ENCODE measurements around the gene PCSK6. TPM values are rescaled to one million over a fixed set of nuclear protein-coding genes. Genes with fewer than 3 reads are reported as not detected.
"Not testable (repeated sequence)": the region's sequence is repeated elsewhere in the genome, so short reads cannot be mapped to it uniquely, and the experiment has no call there.

PCSK6 gene
- total and polyA plus RNA-seq, 9 donors = 3.8 to 26.0 (median 13.0) TPM

DNA sequence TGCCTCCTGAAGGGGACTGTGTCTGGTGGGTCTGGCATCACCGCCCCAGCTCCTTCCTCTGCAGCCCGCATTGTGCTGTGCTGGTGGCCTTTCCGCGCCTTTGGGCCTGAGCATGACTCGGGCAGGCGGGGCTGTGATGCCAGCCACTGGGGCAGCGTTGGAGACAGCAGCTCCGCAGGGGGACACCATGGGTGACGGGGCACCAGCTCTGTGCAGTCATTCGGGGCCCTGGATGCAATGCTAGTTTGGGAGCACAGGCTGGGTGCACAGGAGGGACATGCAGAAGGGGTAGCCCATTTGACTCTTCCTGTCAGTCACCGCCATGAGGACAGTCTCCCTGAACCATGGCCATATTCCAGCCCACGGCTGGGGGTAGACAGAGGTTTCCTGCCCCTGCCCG, 110.6 kb downstream of the PCSK6 start:
- WGBS, 3 donors = 96 to 98% (median 97%) methylated on average over 13 of the region's 13 CpGs
- H3K4me3 ChIP-seq = no peak overlapping the region
- intact Hi-C loops (cut with DNase I) = no loop called here
- H3K27ac ChIP-seq = no peak overlapping the region
- no peaks in the 10 kb centered on the region for H3K4me1 ChIP-seq (ENCODE audit: insufficient read depth)
- H3K36me3 ChIP-seq = no peaks in the 10 kb centered on the region
- no peaks in the 10 kb centered on the region for H3K9me3 ChIP-seq
- H3K27me3 ChIP-seq = no peaks in the 10 kb centered on the region
- DNase-seq = no peak
- TF ChIP-seq POLR2A (IDR thresholded peaks at IDR 0.05) (no peak), EP300 (IDR thresholded peaks at IDR 0.05) (no peak), CTCF (IDR thresholded peaks at IDR 0.05) (no peak)

GRCh38 chr15:101378171-101378755, 111.2 kb downstream of the PCSK6 start:
- H3K4me3 ChIP-seq = no peak overlapping the region
- intact Hi-C loops (cut with DNase I) = no loop called here
- no peak for DNase-seq
- H3K4me1 ChIP-seq (ENCODE audit: insufficient read depth) = no peaks in the 10 kb centered on the region
- H3K36me3 ChIP-seq = no peaks in the 10 kb centered on the region
- no peak overlapping the region for H3K27ac ChIP-seq
- 86 to 89% (median 86%) methylated on average over 10 of the region's 10 CpGs for WGBS, 3 donors
- H3K27me3 ChIP-seq = no peaks in the 10 kb centered on the region
- no peaks in the 10 kb centered on the region for H3K9me3 ChIP-seq
- TF ChIP-seq POLR2A (IDR thresholded peaks at IDR 0.05) (no peak), CTCF (IDR thresholded peaks at IDR 0.05) (no peak), EP300 (IDR thresholded peaks at IDR 0.05) (no peak)

- H3K9me3 ChIP-seq = no peaks in the 10 kb centered on the region
- 78 to 82% (median 80%) methylated on average over 14 of the region's 14 CpGs for WGBS, 3 donors
- H3K27ac ChIP-seq = no peak overlapping the region
- no peak for DNase-seq
- no peak overlapping the region for H3K4me3 ChIP-seq
- TF ChIP-seq POLR2A (IDR thresholded peaks at IDR 0.05) (no peak), CTCF (IDR thresholded peaks at IDR 0.05) (no peak), EP300 (IDR thresholded peaks at IDR 0.05) (no peak)
- intact Hi-C loops (cut with DNase I) = no loop called here
- no peaks in the 10 kb centered on the region for H3K4me1 ChIP-seq (ENCODE audit: insufficient read depth)
- H3K27me3 ChIP-seq = no peaks in the 10 kb centered on the region
- no peaks in the 10 kb centered on the region for H3K36me3 ChIP-seq
Observed at GRCh38 chr15:101376615-101377395, 112.7 kb downstream of the PCSK6 start.

DNA sequence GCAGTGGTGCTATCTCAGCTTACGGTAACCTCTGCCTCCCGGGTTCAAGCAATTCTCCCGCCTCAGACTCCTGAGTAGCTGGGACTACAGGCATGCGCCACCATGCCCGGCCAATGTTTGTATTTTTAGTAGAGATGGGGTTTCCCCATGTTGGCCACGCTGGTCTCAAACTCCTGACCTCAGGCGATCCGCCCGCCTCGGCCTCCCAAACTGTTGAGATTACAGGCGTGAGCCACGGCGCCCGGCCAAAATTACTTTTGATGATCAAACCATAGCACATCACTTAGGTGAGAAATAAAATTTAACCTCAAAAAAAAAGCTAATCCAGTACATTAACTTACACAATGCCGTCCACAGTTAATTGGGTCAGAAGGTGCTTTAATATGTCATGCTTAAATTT, 114.5 kb downstream of the PCSK6 start:
- H3K9me3 ChIP-seq; DNase-seq; intact Hi-C loops (cut with DNase I); H3K36me3 ChIP-seq; H3K4me3 ChIP-seq; H3K27ac ChIP-seq; H3K27me3 ChIP-seq; H3K4me1 ChIP-seq (ENCODE audit: insufficient read depth): not testable (repeated sequence)
- WGBS, 3 donors = 84 to 93% (median 85%) methylated on average over 15 of the region's 15 CpGs

GRCh38 chr15:101374326-101374725, 115.2 kb downstream of the PCSK6 start:
- no peaks in the 10 kb centered on the region for H3K4me1 ChIP-seq (ENCODE audit: insufficient read depth)
- WGBS, 3 donors = 86 to 95% (median 90%) methylated on average over 6 of the region's 6 CpGs
- H3K27ac ChIP-seq = no peak overlapping the region
- no peak overlapping the region for H3K4me3 ChIP-seq
- DNase-seq = no peak
- intact Hi-C loops (cut with DNase I) = no loop called here
- H3K27me3 ChIP-seq = no peaks in the 10 kb centered on the region
- no peak for TF ChIP-seq EP300 (IDR thresholded peaks at IDR 0.05)
- TF ChIP-seq POLR2A (IDR thresholded peaks at IDR 0.05) = no peak
- no peak for TF ChIP-seq CTCF (IDR thresholded peaks at IDR 0.05)
- no peaks in the 10 kb centered on the region for H3K9me3 ChIP-seq
- H3K36me3 ChIP-seq = no peaks in the 10 kb centered on the region
